H1 (cell line): ENCODE measurements around the gene NUP210L. TPM values are rescaled to one million over a fixed set of nuclear protein-coding genes. Genes with fewer than 3 reads are reported as not detected.

ENCODE experiments used
- ATF2 ChIP-seq: IDR thresholded peaks from 2 replicates; pipeline ENCODE4 v1.6.1; 2012; ENCODE audit warnings: low read length, inconsistent platforms
- ATF3 ChIP-seq: IDR thresholded peaks from 2 replicates; pipeline ENCODE4 v1.6.1; 2011; ENCODE audit warnings: low read depth, mild to moderate bottlenecking, low read length; ENCODE audit not compliant: insufficient read depth
- CREB1 ChIP-seq: IDR thresholded peaks from 2 replicates; pipeline ENCODE4 v1.6.1; 2012; ENCODE audit warnings: inconsistent platforms
- CTCF ChIP-seq, 3 experiments: IDR thresholded peaks; 1 replicate in 2 of 3; 2 replicates in 1 of 3; pipeline versions ENCODE4 v1.5.1 to v1.6.1; 2011; ENCODE audit warnings: low read length in 3 of 3, mild to moderate bottlenecking in 3 of 3, inconsistent platforms in 2 of 3, low read depth in 1 of 3, moderate library complexity in 1 of 3; ENCODE audit not compliant: insufficient read depth in 1 of 3; ENCODE audit errors: control extremely low read depth in 1 of 3
- EZH2 ChIP-seq: fragments of 200-600 bp; sonication (generic); IDR thresholded peaks from 2 replicates; pipeline ENCODE4 v1.7.1; 2012; ENCODE audit warnings: low read depth, mild to moderate bottlenecking, moderate library complexity, low read length, inconsistent platforms; ENCODE audit not compliant: severe bottlenecking
- GTF2F1 ChIP-seq: IDR thresholded peaks from 2 replicates; pipeline ENCODE4 v1.6.1; 2012; ENCODE audit warnings: low read depth, low read length, improper control_type of control experiment, borderline replicate concordance
- JUN ChIP-seq: IDR thresholded peaks from 2 replicates; pipeline ENCODE4 v1.6.1; 2011; ENCODE audit warnings: low read depth, mild to moderate bottlenecking, improper control_type of control experiment, low read length
- JUND ChIP-seq: IDR thresholded peaks from 2 replicates; pipeline ENCODE4 v1.6.1; 2011; ENCODE audit warnings: mild to moderate bottlenecking, improper control_type of control experiment, low read length
- KDM1A ChIP-seq: fragments of 200-600, 300-600 bp; sonication (generic); IDR thresholded peaks from 2 replicates; pipeline ENCODE4 v1.7.1; 2016; ENCODE audit warnings: mild to moderate bottlenecking, low read length, borderline replicate concordance
- KDM5A ChIP-seq: fragments of 200-600 bp; IDR thresholded peaks from 2 replicates; pipeline ENCODE4 v1.7.1; 2012; ENCODE audit warnings: mild to moderate bottlenecking, low read length, inconsistent platforms, mixed read lengths
- MAX ChIP-seq: IDR thresholded peaks from 2 replicates; pipeline ENCODE4 v1.6.1; 2012; ENCODE audit warnings: inconsistent platforms
- NRF1 ChIP-seq: IDR thresholded peaks from 2 replicates; pipeline ENCODE4 v1.6.1; 2011; ENCODE audit warnings: mild to moderate bottlenecking, low read depth, low read length, improper control_type of control experiment
- PHF8 ChIP-seq: fragments of 200-600 bp; sonication (generic); conservative IDR thresholded peaks from 2 replicates; pipeline ENCODE4 v1.7.1; 2012; ENCODE audit warnings: low read depth, mild to moderate bottlenecking, inconsistent platforms, low read length, moderate library complexity
- POLR2AphosphoS5 ChIP-seq: IDR thresholded peaks from 2 replicates; pipeline ENCODE4 v1.6.1; 2011; ENCODE audit warnings: low read depth, low read length
- POU5F1 ChIP-seq: IDR thresholded peaks from 2 replicates; pipeline ENCODE4 v1.6.1; 2011; ENCODE audit warnings: low read depth, mild to moderate bottlenecking, low read length, moderate library complexity
- RAD21 ChIP-seq, 2 experiments: IDR thresholded peaks in 1 of 2; conservative IDR thresholded peaks in 1 of 2; 2 replicates each; pipeline ENCODE4 v1.6.1; 2011; ENCODE audit warnings: low read depth in 2 of 2, low read length in 2 of 2, improper control_type of control experiment in 1 of 2, inconsistent platforms in 1 of 2, mild to moderate bottlenecking in 1 of 2, moderate library complexity in 1 of 2
- RFX5 ChIP-seq: IDR thresholded peaks from 2 replicates; pipeline ENCODE4 v1.6.1; 2011; ENCODE audit warnings: low read depth, low read length, improper control_type of control experiment, borderline replicate concordance
- SAP30 ChIP-seq: fragments of 300-600 bp; sonication (generic); IDR thresholded peaks from 2 replicates; pipeline ENCODE4 v1.7.1; 2012; ENCODE audit warnings: low read length, moderate library complexity, mild to moderate bottlenecking, inconsistent platforms; ENCODE audit not compliant: insufficient read depth, insufficient replicate concordance
- TEAD4 ChIP-seq: IDR thresholded peaks from 2 replicates; pipeline ENCODE4 v1.6.1; 2012; ENCODE audit warnings: low read depth, low read length, inconsistent platforms, mixed read lengths
- polyA plus RNA-seq, 7 experiments: library from polyadenylated mRNA; depleted of rRNA in 3 of 7; stranded (reverse) in 5 of 7; unstranded in 2 of 7; fragments of >200 nt in 5 of 7; fragments of 200-250 nt in 2 of 7; gene quantifications; 1 replicate in 5 of 7; 2 replicates in 1 of 7; 4 replicates in 1 of 7; pipeline versions ENCODE4 v1.2.1 to v1.2.3, GENCODE V29; 2011 to 2013; ENCODE audit warnings: missing spikeins in 2 of 7, mixed read lengths in 2 of 7
- total RNA-seq: library from RNA; stranded (reverse); fragmentation: NEBNext Ultra II Directional; extraction: Animal tissue kit (Norgen Biotek cat#: 25700); gene quantifications from 2 replicates; pipeline ENCODE4 v1.2.1, GENCODE V29; 2021

Gene NUP210L
- total and polyA plus RNA-seq, 2 of the 8 experiments (the other 6 are each of a cell fraction or from before 2014, with no cell fraction given), result not detected

- TF ChIP-seq CTCF (IDR thresholded peaks at IDR 0.05; ENCODE audit: control extremely low read depth in 1 of 3, insufficient read depth in 1 of 3, low read depth in 1 of 3, low read length in 3 of 3) (0 out of 4 replicates have a peak, but pooled peaks of 1 of the 3 experiments have one; percentile 6), JUND (no peak), EZH2 (no peak), PHF8 (no peak), KDM5A (no peak), POLR2AphosphoS5 (no peak; the same call in 1 of the 2 replicates), POU5F1 (no peak), CREB1 (peak; percentile 86), ATF2 (no peak; the same call in 1 of the 2 replicates), KDM1A (no peak), GTF2F1 (no peak), RAD21 (IDR thresholded peaks at IDR 0.05 in 1 of 2, conservative IDR thresholded peaks at IDR 0.05 in 1 of 2; ENCODE audit: low read depth in 2 of 2, low read length in 2 of 2) (peak in 1 of 2 experiments; percentile 12; a peak in 1 of 4 replicates), SAP30 (no peak), MAX (peak; percentile 78), RFX5 (peak; percentile 69), TEAD4 (no peak), NRF1 (no peak), JUN (no peak), ATF3 (no peak)
These were observed at the start of gene NUP210L (continued) for GRCh38 chr1:154154534-154155191.
